ENCODE measurements around the gene NUDT8. TPM values are rescaled to one million over a fixed set of nuclear protein-coding genes. Genes with fewer than 3 reads are reported as not detected.
A peak's percentile ranks its signal among the peaks of the same experiment; 100 is the strongest.

The NUDT8 gene
- total and polyA plus RNA-seq, 9 of the 15 experiments (the other 6 are each of a cell fraction or from before 2014, with no cell fraction given), result 0.23 to 27.8 (median 5.0) TPM

DNA sequence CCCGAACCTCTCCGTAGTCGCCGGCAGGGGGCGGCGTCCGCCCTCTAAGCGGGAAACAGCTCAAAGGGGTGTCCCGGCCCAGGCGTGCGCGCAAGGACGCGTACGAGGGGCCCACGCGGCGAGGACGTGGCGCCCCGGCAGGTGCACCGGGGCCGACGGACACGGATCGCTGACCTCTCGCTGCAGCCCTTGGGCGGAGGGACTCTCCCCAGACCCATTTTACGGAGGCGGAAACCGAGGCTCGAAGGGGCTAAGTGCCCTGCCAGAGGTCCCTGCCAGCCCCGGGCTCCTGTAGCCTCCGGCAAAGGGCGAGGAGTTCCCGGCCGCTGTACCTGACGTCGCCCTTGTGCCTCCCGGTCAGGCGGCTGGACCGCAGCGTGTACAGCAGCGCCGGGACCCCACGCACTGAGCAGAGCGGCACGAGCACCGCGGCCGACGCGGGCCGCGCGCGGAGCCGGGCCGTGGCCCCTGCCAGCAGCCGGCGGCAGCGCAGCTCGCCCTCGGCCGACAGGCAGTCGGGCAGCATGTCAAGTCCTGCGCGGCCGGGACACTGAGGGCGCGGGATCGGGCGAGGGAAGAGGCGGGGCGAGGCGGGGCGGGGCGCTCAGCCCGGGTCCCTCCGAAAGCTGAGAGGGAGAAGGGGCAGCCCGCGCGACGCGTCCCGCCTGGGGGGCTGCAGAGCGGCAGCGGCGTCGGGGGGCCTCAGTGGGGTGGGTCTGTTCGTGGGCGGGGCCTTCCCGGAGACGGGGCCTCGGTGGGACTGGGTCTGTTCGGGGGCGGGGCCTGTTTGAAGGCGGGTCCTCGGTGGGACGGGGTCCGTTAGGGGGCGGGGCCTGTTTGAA, at the start of gene NUDT8 (continued):
- TF ChIP-seq TSC22D4 (tag; IDR thresholded peaks at IDR 0.05) (no peak), FOXP1 (CRISPR knock-in tag; IDR thresholded peaks at IDR 0.05) (peak; percentile 98), ZBTB17 (CRISPR knock-in tag; IDR thresholded peaks at IDR 0.05) (0 out of 2 replicates have a peak, but pooled peaks have one; percentile 58), ILF3 (IDR thresholded peaks at IDR 0.05; ENCODE audit: borderline replicate concordance) (no peak), ZNF830 (CRISPR knock-in tag; IDR thresholded peaks at IDR 0.05) (0 out of 2 replicates have a peak, but pooled peaks have one; percentile 69), ETV1 (tag; conservative IDR thresholded peaks at IDR 0.05; ENCODE audit: low read depth) (no peak; the same call in 1 of the 2 replicates), NR2C2 (CRISPR knock-in tag; IDR thresholded peaks at IDR 0.05) (no peak), NR2C2 (tag; IDR thresholded peaks at IDR 0.05) (no peak), ZNF707 (CRISPR knock-in tag; conservative IDR thresholded peaks at IDR 0.05) (no peak), ZNF699 (CRISPR knock-in tag; IDR thresholded peaks at IDR 0.05; ENCODE audit: insufficient replicate concordance) (no peak), ZSCAN29 (IDR thresholded peaks at IDR 0.05) (0 out of 2 replicates have a peak, but pooled peaks have one; percentile 35), CCNT2 (IDR thresholded peaks at IDR 0.05; ENCODE audit: borderline replicate concordance, extremely low read depth, insufficient read length, low read depth, low read length) (peak; percentile 55), NFYB (IDR thresholded peaks at IDR 0.05; ENCODE audit: extremely low read depth, insufficient read length) (no peak), FUS (optimal IDR thresholded peaks at IDR 0.05; ENCODE audit: low read depth, low read length) (peak; percentile 11)
- TF ChIP-seq, protein P1, sequence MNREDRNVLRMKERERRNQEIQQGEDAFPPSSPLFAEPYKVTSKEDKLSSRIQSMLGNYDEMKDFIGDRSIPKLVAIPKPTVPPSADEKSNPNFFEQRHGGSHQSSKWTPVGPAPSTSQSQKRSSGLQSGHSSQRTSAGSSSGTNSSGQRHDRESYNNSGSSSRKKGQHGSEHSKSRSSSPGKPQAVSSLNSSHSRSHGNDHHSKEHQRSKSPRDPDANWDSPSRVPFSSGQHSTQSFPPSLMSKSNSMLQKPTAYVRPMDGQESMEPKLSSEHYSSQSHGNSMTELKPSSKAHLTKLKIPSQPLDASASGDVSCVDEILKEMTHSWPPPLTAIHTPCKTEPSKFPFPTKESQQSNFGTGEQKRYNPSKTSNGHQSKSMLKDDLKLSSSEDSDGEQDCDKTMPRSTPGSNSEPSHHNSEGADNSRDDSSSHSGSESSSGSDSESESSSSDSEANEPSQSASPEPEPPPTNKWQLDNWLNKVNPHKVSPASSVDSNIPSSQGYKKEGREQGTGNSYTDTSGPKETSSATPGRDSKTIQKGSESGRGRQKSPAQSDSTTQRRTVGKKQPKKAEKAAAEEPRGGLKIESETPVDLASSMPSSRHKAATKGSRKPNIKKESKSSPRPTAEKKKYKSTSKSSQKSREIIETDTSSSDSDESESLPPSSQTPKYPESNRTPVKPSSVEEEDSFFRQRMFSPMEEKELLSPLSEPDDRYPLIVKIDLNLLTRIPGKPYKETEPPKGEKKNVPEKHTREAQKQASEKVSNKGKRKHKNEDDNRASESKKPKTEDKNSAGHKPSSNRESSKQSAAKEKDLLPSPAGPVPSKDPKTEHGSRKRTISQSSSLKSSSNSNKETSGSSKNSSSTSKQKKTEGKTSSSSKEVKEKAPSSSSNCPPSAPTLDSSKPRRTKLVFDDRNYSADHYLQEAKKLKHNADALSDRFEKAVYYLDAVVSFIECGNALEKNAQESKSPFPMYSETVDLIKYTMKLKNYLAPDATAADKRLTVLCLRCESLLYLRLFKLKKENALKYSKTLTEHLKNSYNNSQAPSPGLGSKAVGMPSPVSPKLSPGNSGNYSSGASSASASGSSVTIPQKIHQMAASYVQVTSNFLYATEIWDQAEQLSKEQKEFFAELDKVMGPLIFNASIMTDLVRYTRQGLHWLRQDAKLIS (CRISPR knock-in tag; IDR thresholded peaks at IDR 0.05), result 0 out of 2 replicates have a peak, but pooled peaks have one; percentile 69
- TF ChIP-seq, protein P2, sequence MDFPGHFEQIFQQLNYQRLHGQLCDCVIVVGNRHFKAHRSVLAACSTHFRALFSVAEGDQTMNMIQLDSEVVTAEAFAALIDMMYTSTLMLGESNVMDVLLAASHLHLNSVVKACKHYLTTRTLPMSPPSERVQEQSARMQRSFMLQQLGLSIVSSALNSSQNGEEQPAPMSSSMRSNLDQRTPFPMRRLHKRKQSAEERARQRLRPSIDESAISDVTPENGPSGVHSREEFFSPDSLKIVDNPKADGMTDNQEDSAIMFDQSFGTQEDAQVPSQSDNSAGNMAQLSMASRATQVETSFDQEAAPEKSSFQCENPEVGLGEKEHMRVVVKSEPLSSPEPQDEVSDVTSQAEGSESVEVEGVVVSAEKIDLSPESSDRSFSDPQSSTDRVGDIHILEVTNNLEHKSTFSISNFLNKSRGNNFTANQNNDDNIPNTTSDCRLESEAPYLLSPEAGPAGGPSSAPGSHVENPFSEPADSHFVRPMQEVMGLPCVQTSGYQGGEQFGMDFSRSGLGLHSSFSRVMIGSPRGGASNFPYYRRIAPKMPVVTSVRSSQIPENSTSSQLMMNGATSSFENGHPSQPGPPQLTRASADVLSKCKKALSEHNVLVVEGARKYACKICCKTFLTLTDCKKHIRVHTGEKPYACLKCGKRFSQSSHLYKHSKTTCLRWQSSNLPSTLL (IDR thresholded peaks at IDR 0.05), result no peak
- TF ChIP-seq, protein P3, sequence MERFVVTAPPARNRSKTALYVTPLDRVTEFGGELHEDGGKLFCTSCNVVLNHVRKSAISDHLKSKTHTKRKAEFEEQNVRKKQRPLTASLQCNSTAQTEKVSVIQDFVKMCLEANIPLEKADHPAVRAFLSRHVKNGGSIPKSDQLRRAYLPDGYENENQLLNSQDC (CRISPR knock-in tag; IDR thresholded peaks at IDR 0.05), result no peak
- TF ChIP-seq, protein P4, sequence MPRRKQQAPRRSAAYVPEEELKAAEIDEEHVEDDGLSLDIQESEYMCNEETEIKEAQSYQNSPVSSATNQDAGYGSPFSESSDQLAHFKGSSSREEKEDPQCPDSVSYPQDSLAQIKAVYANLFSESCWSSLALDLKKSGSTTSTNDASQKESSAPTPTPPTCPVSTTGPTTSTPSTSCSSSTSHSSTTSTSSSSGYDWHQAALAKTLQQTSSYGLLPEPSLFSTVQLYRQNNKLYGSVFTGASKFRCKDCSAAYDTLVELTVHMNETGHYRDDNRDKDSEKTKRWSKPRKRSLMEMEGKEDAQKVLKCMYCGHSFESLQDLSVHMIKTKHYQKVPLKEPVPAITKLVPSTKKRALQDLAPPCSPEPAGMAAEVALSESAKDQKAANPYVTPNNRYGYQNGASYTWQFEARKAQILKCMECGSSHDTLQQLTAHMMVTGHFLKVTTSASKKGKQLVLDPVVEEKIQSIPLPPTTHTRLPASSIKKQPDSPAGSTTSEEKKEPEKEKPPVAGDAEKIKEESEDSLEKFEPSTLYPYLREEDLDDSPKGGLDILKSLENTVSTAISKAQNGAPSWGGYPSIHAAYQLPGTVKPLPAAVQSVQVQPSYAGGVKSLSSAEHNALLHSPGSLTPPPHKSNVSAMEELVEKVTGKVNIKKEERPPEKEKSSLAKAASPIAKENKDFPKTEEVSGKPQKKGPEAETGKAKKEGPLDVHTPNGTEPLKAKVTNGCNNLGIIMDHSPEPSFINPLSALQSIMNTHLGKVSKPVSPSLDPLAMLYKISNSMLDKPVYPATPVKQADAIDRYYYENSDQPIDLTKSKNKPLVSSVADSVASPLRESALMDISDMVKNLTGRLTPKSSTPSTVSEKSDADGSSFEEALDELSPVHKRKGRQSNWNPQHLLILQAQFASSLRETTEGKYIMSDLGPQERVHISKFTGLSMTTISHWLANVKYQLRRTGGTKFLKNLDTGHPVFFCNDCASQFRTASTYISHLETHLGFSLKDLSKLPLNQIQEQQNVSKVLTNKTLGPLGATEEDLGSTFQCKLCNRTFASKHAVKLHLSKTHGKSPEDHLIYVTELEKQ (CRISPR knock-in tag; IDR thresholded peaks at IDR 0.05), result no peak

Measured in K562 (cell line).